ELR (cell line): ENCODE data around the gene TMTC2.
"Not testable (repeated sequence)": the region's sequence is repeated elsewhere in the genome, so short reads cannot be mapped to it uniquely, and the experiment has no call there.

Experiments
- DNase-seq: peaks from one replicate; pipeline ENCODE4 v3.0.0-alpha.2; 2015; ENCODE audit warnings: low read depth

TMTC2 gene

GRCh38 chr12:83082690-83083276, 396.1 kb downstream of the TMTC2 start:
- DNase-seq = no peak

- DNase-seq = no peak
Measured at GRCh38 chr12:83083616-83084015, 396.9 kb downstream of the TMTC2 start.

- no peak for DNase-seq
Measured at GRCh38 chr12:83084516-83085234, 398.0 kb downstream of the TMTC2 start.

- no peak for DNase-seq
Measured at GRCh38 chr12:83086023-83086422, 399.3 kb downstream of the TMTC2 start.

- no peak for DNase-seq
Measured at GRCh38 chr12:83089575-83089974, 402.9 kb downstream of the TMTC2 start.

- DNase-seq = no peak
Measured at GRCh38 chr12:83092129-83092528, 405.4 kb downstream of the TMTC2 start.

GRCh38 chr12:83092606-83093005, 405.9 kb downstream of the TMTC2 start:
- DNase-seq = no peak

- DNase-seq = no peak
Measured at GRCh38 chr12:83093426-83093825, 406.7 kb downstream of the TMTC2 start.

GRCh38 chr12:83097643-83098342, 411.1 kb downstream of the TMTC2 start:
- no peak for DNase-seq

GRCh38 chr12:83099436-83099835, 412.7 kb downstream of the TMTC2 start:
- DNase-seq = no peak

GRCh38 chr12:83102499-83102898, 415.8 kb downstream of the TMTC2 start:
- DNase-seq = no peak

GRCh38 chr12:83106873-83107272, 420.2 kb downstream of the TMTC2 start:
- DNase-seq = no peak

- no peak for DNase-seq
Measured at GRCh38 chr12:83110424-83110823, 423.7 kb downstream of the TMTC2 start.

- DNase-seq = no peak
Measured at GRCh38 chr12:83113945-83114344, 427.2 kb downstream of the TMTC2 start.

GRCh38 chr12:83114966-83115365, 428.3 kb downstream of the TMTC2 start:
- no peak for DNase-seq

- DNase-seq = not testable (repeated sequence)
Measured at GRCh38 chr12:83117926-83118325, 431.2 kb downstream of the TMTC2 start.

- no peak for DNase-seq
Measured at GRCh38 chr12:83121897-83122622, 435.4 kb downstream of the TMTC2 start.

- DNase-seq = no peak
Measured at GRCh38 chr12:83122623-83122934, 435.9 kb downstream of the TMTC2 start.

GRCh38 chr12:83123039-83123438, 436.3 kb downstream of the TMTC2 start:
- no peak for DNase-seq

- DNase-seq = no peak
Measured at GRCh38 chr12:83128540-83128939, 441.8 kb downstream of the TMTC2 start.

- no peak for DNase-seq
Measured at GRCh38 chr12:83130178-83130577, 443.5 kb downstream of the TMTC2 start.

- DNase-seq = no peak
Measured at GRCh38 chr12:83132360-83132759, 445.7 kb downstream of the TMTC2 start.

GRCh38 chr12:83136411-83136810, 449.7 kb downstream of the TMTC2 start:
- no peak for DNase-seq
